ENCODE measurements around the gene TMEM186.
"Not testable (repeated sequence)": the region's sequence is repeated elsewhere in the genome, so short reads cannot be mapped to it uniquely, and the experiment has no call there.

Gene TMEM186

DNA sequence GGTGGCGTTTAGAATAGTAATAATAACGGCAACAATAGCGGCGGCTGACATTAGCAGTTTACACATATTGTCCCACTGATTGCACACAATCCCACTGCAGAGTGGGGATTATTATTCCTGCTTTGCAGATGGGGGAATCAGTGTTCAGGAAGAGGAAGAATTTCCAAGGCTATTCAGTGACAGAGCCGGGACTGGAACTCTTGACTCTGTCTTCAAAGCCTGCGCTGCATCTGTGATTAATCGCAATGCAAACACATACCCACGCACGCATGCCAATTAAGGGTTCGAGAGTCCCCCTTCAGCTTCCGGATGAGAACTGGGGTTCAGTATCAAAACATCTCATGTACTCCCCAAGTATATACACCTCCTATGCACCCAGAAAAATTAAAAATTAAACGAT is 29.2 kb downstream of the TMEM186 start:
- DNase-seq: no peak

DNA sequence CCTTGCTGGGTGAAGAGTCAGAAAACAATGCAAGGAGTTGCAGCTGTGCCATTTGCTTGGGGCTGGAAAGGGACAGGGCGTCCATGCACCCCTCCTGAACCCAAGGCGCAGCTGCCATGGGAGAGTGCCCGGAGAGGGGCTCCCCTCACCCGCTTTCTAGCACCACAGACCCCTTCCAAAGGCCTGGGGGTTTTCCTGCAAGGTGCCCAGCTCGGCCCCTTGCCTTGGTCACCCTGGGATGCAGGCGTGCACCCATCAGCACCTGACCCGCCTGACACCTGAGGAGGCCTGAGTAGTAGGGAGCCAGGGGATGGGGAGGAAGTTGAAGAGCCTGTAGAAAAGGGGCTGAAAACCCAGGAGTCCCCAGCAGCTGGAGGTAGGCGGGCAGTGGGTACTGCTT is 30.3 kb downstream of the TMEM186 start:
- no peak for DNase-seq

DNA sequence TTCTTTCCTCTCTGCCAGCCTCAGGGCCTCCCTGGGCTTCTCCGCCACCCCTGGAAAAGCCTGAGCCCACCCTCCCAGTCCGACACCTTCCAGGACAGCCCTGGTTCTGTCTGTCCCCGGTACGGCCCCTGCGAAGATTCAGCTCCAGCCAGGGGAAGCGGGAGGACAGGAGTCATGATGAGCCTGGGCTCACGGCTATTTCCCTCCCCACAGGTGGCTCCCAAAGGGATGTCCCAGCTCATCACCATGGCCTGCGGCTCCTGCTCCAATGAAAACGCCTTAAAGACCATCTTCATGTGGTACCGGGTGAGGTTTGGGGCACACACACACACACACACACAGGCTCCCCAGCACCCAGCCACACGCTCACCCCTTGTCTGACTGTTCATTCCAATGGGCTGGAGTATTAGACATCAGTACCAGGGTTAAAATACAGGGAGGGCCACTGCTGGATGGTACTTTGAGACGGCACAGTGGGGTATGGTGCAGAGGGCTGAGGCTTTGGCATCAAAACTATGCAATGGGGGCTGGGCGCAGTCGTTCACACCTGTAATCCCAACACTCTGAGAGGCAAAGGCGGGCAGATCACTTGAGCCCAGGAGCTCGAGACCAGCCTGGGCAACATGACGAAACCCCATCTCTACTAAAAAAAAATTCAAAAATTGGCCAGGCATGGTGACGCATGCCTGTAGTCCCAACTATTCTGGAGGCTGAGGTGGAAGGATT is 32.8 kb downstream of the TMEM186 start:
- DNase-seq: no peak

DNA sequence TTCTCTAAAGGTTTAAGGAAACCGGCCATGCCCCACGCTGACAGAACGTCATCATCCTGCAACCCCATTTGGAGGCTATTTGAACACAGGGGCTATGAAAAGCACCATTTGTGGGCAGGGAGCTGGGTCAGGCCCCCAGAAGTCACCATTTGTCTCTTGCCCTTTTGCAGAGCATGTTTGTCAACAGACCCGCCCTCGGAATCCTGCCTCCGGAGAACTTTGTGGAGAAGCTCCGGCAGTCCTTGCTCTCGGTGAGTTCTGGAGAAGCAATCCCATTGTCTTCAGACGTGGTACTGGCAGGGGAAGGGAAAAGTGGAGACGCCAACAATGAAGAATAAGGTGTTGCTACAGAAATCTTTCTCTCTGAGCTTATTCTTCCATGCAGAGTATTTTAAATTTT is 33.5 kb downstream of the TMEM186 start:
- DNase-seq: no peak

DNA sequence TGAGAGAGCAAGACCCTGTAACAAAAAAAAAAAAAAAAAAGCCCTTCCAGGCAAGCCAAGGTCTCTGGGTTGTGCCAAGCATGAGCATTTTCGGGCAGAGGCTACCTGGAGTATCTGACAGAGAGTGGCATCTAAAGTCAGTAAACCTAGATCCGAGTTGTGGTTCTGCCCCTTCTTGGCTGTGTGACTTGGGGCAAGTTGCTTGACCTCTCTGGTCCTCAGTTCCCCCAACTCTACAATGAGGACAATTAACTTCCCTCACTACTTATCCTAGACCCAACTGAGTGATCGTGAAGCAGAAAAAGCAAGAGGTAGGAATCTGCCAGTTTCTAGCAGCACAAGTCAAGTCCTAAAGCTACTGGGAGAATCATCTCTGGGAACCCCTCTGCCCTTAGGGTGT is 34.4 kb downstream of the TMEM186 start:
- DNase-seq: no peak

DNA sequence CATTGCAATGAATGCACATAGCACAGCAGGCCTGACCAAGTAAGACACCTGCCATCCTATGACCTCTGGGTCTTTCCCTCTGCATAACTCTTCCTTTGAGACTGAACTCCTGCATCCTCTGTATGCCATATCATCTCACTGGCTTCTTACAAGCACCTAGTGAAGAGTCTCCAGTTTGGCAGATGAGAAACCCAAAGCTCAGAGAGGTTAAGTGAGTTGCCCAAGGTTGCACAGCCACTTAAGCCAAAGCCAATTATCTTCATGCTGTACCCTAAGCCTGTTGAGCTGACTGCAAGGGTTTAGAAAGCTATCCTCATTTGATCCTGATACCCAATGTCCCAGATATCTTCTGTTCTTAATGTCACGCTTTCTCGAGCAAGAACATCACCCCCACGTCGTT is 35.2 kb downstream of the TMEM186 start:
- no peak for DNase-seq

DNA sequence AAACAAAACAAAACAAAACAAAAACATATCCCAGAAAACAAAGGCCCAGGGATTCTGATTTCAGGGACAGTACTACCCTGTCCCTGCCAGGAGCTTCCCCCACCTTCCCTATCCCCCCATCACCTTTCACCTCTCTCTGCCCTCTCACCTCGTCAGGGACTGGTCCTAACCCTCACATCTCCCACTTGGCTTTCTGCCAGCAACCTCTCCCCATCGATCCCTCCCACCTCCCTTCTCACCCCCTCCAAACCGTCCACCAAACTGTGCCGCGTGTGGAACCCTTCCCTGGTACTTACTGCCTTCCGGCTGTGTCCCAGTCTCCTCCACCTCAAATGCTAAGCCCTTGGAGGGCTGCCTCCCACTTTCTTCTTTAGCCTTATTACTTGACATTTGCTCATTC is 36.4 kb downstream of the TMEM186 start:
- DNase-seq: no peak

DNA sequence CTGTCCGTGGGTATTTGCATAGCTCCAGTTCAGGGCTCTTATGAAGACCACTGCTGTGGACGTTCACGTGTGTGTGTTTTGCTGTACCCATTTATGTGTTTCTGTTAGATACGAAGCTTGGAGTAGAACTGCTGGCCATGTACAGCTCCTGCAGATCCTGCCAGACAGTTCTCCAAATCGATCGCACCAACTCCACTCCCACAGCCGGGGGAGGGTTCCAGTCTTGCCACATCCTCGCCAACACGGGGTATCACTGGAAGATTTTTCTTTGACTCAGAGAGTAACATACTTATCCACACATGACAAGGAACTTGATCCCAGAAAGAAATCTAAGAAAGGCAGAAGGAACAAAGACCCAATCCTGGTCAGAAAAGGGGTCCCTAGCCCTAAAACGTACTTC is 37.4 kb downstream of the TMEM186 start:
- no peak for DNase-seq

DNA sequence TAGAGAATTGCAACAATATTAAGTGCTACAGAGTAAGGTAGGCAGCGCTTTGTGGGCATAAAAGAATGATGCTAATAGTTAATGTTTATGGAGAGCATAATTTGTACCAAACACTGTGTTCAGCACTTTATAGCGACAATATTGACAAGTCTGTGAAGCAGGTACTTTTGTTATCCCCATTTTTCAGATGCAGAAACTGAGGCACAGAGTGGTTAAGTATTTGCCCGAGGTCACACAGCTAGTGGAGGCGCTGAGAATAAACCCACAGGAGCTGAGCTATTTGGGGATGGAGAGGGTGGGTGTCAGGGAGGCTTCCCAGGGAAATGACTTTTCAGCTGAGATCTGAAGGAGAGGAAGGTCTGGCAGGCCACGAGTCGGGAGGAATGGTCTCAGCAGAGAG is 39.4 kb downstream of the TMEM186 start:
- DNase-seq: no peak

DNA sequence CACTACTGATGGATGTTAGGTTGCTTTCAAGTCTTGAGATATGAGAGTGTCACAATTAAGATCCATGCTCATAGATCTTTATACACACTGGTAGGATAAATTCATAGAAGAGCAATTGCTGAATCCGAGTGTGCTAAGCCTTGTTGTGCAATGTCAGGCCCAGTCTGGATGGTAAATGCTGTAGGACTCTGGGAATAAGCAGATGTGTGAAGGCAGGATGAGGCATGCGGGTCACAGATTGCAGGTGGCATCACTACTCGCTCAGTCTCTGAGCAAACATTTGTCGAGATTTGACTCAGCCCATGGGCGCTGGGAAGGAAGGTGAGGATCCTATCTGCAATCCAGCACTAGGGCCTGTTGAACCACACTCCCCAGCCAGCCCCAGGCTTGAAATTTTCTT is 40.7 kb downstream of the TMEM186 start:
- no peak for DNase-seq

DNA sequence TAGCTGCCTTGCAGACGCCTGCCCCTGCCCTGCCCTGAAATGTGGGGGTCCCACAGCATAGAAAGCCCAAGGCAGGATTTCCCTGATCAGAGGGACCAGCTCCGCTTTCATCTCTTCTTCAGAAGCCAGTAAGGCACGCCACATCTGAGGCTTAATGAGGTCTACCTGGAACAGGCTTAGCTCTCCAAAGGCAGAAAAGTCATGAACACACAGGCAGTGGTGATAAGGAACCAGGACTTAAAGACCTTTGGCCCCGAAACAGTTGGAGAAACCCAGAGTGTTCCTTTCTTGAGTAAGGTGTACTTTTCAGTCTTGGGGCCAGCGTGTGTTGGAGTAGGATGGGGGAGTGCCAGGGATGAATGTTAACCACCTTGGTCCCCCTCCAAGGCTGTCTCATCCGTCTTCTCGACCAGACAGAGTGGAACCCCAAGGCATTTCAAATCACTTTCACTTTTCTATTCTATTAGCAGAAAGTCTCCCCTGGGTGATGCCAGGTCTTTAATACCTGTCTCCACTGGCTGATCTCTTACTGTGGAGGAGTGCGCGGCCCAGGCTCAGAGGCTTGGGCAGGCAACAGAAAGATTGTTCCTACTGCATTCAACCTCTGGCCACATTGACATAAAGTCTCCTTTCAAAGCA is 43.9 kb downstream of the TMEM186 start:
- DNase-seq: no peak

DNA sequence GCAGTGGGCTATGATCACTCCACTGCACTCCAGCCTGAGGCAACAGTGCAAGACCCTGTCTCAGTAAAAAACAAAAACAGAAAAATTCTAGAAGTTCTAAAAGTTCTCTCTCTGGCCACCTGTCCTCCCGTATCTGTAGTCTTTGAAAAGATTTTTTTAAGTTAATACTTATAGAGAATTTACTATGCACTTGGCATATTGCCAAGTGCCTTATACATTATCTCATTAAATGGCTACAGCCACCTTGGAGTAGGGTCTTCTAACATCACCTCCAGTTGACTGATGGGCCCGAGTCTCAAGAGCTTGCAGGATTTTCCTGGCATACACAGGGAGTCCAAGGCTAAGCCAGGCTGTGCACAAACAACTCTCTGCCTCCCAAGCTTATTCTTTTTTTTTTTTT is 44.7 kb downstream of the TMEM186 start:
- no peak for DNase-seq

DNA sequence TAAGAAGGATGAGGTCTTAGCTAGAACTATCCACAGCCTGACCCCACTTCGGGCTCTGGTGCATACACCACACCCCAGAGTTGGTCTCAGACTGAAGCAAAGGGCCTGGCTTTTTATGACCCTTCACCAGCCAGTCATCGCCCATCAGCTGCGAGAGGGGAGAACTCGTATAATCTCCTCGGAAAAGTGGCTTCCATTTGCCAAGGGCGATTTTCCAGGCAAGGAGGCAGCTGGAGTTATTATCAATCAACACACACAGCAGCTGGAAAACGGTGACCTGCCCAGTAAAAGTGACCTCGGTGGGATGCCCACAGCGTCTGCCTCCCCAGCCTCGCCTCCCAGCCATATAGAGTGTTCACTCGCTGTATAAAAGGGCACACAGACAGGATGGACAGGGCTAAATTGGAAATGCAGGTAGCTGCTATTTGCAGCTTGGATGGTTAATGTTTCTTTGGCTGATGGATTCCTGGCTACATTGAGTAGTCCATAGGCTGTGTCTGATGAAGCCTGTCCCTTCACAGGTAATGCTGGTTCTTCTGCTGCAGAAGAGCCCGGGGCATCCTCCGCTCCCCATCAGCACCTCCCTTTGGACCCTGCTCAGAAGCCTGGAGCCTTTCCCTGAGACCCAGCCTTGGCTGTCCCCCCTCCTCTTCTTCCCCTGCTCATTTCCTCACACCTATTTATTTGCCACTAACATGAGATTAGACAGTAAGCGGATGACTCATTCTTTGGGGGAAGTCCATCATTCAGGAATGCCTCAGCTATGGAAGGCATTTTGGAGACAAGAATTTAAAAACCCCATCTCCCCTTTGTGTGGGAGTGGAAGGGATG is 45.7 kb downstream of the TMEM186 start:
- no peak for DNase-seq

DNA sequence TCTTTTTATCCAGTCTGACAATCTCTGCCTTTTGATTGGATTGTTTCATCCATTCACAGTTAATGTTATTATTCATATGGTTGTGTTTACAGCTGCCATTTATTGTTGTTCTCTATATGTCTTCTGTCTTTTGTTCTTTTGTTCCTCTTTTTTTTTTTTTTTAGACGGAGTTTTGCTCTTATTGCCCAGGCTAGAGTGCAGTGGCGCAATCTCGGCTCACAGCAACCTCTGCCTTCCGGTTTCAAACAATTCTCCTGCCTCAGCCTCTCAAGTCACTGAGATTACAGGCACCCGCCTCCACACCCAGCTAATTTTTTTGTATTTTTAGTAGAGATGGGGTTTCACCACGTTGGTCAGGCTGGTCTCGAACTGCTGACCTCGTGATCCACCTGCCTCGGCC is 48.5 kb downstream of the TMEM186 start:
- not testable (repeated sequence) for DNase-seq
